Ishikawa (cell line): ENCODE data around the gene OBSCN.

Experiments used
- REST ChIP-seq: IDR thresholded peaks from 2 replicates; pipeline ENCODE4 v1.6.1; 2012; ENCODE audit warnings: low read depth, mild to moderate bottlenecking
- TEAD4 ChIP-seq: IDR thresholded peaks from 2 replicates; pipeline ENCODE4 v1.6.1; 2012

- no peak for TF ChIP-seq REST
- TF ChIP-seq TEAD4, result no peak
Observed at GRCh38 chr1:228284521-228284920, 76.7 kb downstream of the OBSCN start.
